Measurements from ENCODE around the gene C12orf42. TPM values are rescaled to one million over a fixed set of nuclear protein-coding genes. Genes with fewer than 3 reads are reported as not detected.

Gene C12orf42
- total and polyA plus RNA-seq, 2 of the 4 experiments (the other 2 are of a cell fraction), result not detected

GRCh38 chr12:103482365-103482764 is 13.4 kb downstream of the C12orf42 start:
- H3K36me3 ChIP-seq (ENCODE audit: control insufficient read depth, insufficient read depth, low read length), result no peaks in the 10 kb centered on the region
- no peak for DNase-seq
- H3K27me3 ChIP-seq (ENCODE audit: control insufficient read depth, insufficient read depth, low read length), result no peaks in the 10 kb centered on the region
- H2AK9ac ChIP-seq (replicated peaks; ENCODE audit: low read depth, low read length, poor library complexity), result no peak overlapping the region
- no peaks in the 10 kb centered on the region for H3K9me1 ChIP-seq (ENCODE audit: insufficient read depth, low read length)
- H2BK20ac ChIP-seq (ENCODE audit: low read depth, low read length), result no peak overlapping the region
- no peak overlapping the region for H2BK120ac ChIP-seq (ENCODE audit: low read depth, low read length)
- H4K5ac ChIP-seq (ENCODE audit: low read depth, low read length), result no peak overlapping the region
- dilution Hi-C loops (cut with HindIII; ENCODE audit: low sequenced_read_pairs, unreplicated experiment), result no loop called here
- H3K9me3 ChIP-seq (ENCODE audit: control insufficient read depth, insufficient read depth, low read length), result no peaks in the 10 kb centered on the region
- TF ChIP-seq MAFK (IDR thresholded peaks at IDR 0.05; ENCODE audit: low read depth, low read length), result no peak
- TF ChIP-seq SMC3 (IDR thresholded peaks at IDR 0.05; ENCODE audit: low read depth, low read length), result no peak
- TF ChIP-seq CHD1 (IDR thresholded peaks at IDR 0.05; ENCODE audit: low read depth, low read length), result no peak
- no peak for TF ChIP-seq USF2 (IDR thresholded peaks at IDR 0.05; ENCODE audit: low read depth, low read length)
- TF ChIP-seq ELK1 (IDR thresholded peaks at IDR 0.05; ENCODE audit: borderline replicate concordance, low read depth, low read length), result no peak
- no peak for TF ChIP-seq MAZ (IDR thresholded peaks at IDR 0.05; ENCODE audit: borderline replicate concordance, low read depth, low read length)
- TF ChIP-seq BHLHE40 (IDR thresholded peaks at IDR 0.05; ENCODE audit: low read depth, low read length), result no peak
- no peak for TF ChIP-seq MXI1 (IDR thresholded peaks at IDR 0.05; ENCODE audit: borderline replicate concordance, low read depth, low read length)
- in situ Hi-C loops (cut with MboI; ENCODE audit: low sequenced_read_pairs), result no loop called here
- no peak for ATAC-seq (ENCODE audit: low read depth)
- H3K4me3 ChIP-seq (ENCODE audit: insufficient read depth, low read depth, low read length), result no peak overlapping the region
- no peak overlapping the region for H3K9ac ChIP-seq (ENCODE audit: low read depth, low read length)
- H3K79me1 ChIP-seq (ENCODE audit: low read depth in 1 of 2, low read length in 2 of 2), result no peaks in the 10 kb centered on the region
- no peak overlapping the region for H3K18ac ChIP-seq (ENCODE audit: low read depth, low read length)
- no peak overlapping the region for H4K8ac ChIP-seq (ENCODE audit: low read depth in 2 of 2, low read length in 2 of 2)
- no TSS peak for BruUV-seq (replicated peaks)
- no peak overlapping the region for H2BK15ac ChIP-seq (ENCODE audit: low read depth, low read length)
- WGBS, 2 experiments (ENCODE audit: extremely low coverage in 2 of 2, insufficient read length in 1 of 2), result no CpG with 5 or more reads among the region's 4 CpGs
- H3K4me2 ChIP-seq (ENCODE audit: low read depth, low read length), result no peak overlapping the region
- H3K4ac ChIP-seq (ENCODE audit: low read depth, low read length), result no peak overlapping the region
- no peaks in the 10 kb centered on the region for H4K20me1 ChIP-seq (ENCODE audit: insufficient read depth, low read length)
- no peak overlapping the region for H4K91ac ChIP-seq (ENCODE audit: insufficient read depth, low read depth, low read length)
- intact Hi-C loops (cut with micrococcal nuclease), result no loop called here
- no peak overlapping the region for H2AFZ ChIP-seq (replicated peaks; ENCODE audit: low read length, poor library complexity)
- no peak overlapping the region for H2AK5ac ChIP-seq (ENCODE audit: low read depth, low read length)
- ChIA-PET CTCF (no interaction called here), POLR2A (ENCODE audit: unreplicated experiment) (no interaction called here)
- H3K56ac ChIP-seq (ENCODE audit: extremely low read depth, insufficient read depth, low read length), result no peak overlapping the region
- H3K4me1 ChIP-seq (ENCODE audit: control insufficient read depth, insufficient read depth, low read length), result no peaks in the 10 kb centered on the region
- no peak overlapping the region for H2BK5ac ChIP-seq (ENCODE audit: low read depth, low read length, poor library complexity, severe bottlenecking)
- H3K14ac ChIP-seq (replicated peaks; ENCODE audit: low read depth, low read length), result no peak overlapping the region
- H3K23ac ChIP-seq (ENCODE audit: low read depth, low read length), result no peak overlapping the region
- H3K27ac ChIP-seq (ENCODE audit: insufficient read depth, low read length), result no peak overlapping the region

Measured in IMR-90 (cell line).